Measurements from ENCODE around the gene HDAC4. TPM values are rescaled to one million over a fixed set of nuclear protein-coding genes. Genes with fewer than 3 reads are reported as not detected.

The HDAC4 gene
- total and polyA plus RNA-seq, 10 of the 15 experiments (the other 5 are each of a cell fraction or from before 2014, with no cell fraction given): 0.22 to 15.7 (median 4.8) TPM

GRCh38 chr2:239184968-239185903 lies 215.6 kb downstream of the HDAC4 start:
- WGBS (ENCODE audit: insufficient coverage, insufficient replicate concordance, low lambda C conversion rate, missing lambda C conversion rate): 45% methylated on average over 14 of the region's 14 CpGs
- CTCF ChIA-PET: no interaction called here
- TF ChIP-seq RAD51 (IDR thresholded peaks at IDR 0.05) (no peak), HDAC2 (IDR thresholded peaks at IDR 0.05) (no peak), CTCF (IDR thresholded peaks at IDR 0.05 in 2 of 3, conservative IDR thresholded peaks at IDR 0.05 in 1 of 3; ENCODE audit: control insufficient read depth in 2 of 3, extremely low read depth in 1 of 3, insufficient read depth in 1 of 3, low read depth in 3 of 3, low read length in 3 of 3) (no peak), FOXK2 (IDR thresholded peaks at IDR 0.05) (no peak), CBFB (IDR thresholded peaks at IDR 0.05; ENCODE audit: low read depth) (no peak), GATAD2B (conservative IDR thresholded peaks at IDR 0.05; ENCODE audit: low read depth) (no peak), BCL3 (IDR thresholded peaks at IDR 0.05; ENCODE audit: borderline replicate concordance, insufficient read depth, low read depth, low read length, poor library complexity, severe bottlenecking) (no peak), BRCA1 (IDR thresholded peaks at IDR 0.05; ENCODE audit: low read depth, low read length) (no peak), USF2 (IDR thresholded peaks at IDR 0.05; ENCODE audit: borderline replicate concordance, low read depth, low read length) (no peak), SMARCA5 (IDR thresholded peaks at IDR 0.05) (no peak), NBN (IDR thresholded peaks at IDR 0.05) (no peak), CEBPZ (IDR thresholded peaks at IDR 0.05; ENCODE audit: low read depth, low read length) (no peak), MTA2 (IDR thresholded peaks at IDR 0.05; ENCODE audit: low read depth) (no peak)

More at GRCh38 chr2:239184968-239185903, 215.6 kb downstream of the HDAC4 start:
- H4K20me1 ChIP-seq (ENCODE audit: control insufficient read depth, insufficient read depth): no peaks in the 10 kb centered on the region
- FAIRE-seq (no peak), ATAC-seq (no peak), DNase-seq (ENCODE audit: low read depth, low spot score) (no peak)
- no peaks in the 10 kb centered on the region for H3K27me3 ChIP-seq (replicated peaks in 1 of 2; ENCODE audit: control insufficient read depth in 2 of 2, insufficient read depth in 2 of 2, low read length in 1 of 2)
- H3K36me3 ChIP-seq (ENCODE audit: control insufficient read depth in 2 of 2, insufficient read depth in 2 of 2, low read length in 1 of 2): peaks cover 0 to 4% of the 10 kb centered on the region in 2 experiments; a peak in 2 of 4 replicates
- no peak overlapping the region for H3K27ac ChIP-seq (ENCODE audit: control insufficient read depth, insufficient read depth)
- BruUV-seq (replicated peaks): no TSS peak
- peaks cover 6% of the 10 kb centered on the region; the same call in 2 of the 3 replicates for H3K9me3 ChIP-seq (replicated peaks; ENCODE audit: control insufficient read depth, insufficient read depth, low read length)
- in situ Hi-C loops (cut with MboI) (no loop called here), intact Hi-C loops (cut with micrococcal nuclease; ENCODE audit: unreplicated experiment) (no loop called here)
- H3K9ac ChIP-seq (ENCODE audit: control insufficient read depth, insufficient read depth, low read length): no peak overlapping the region
- no peak overlapping the region for H3K4me2 ChIP-seq (ENCODE audit: control insufficient read depth, insufficient read depth)
- H3K4me3 ChIP-seq: no peak overlapping the region
- ChIA-PET RAD21 (ENCODE audit: unreplicated experiment) (no interaction called here), POLR2A (no interaction called here), SMC1A (ENCODE audit: uncharacterized antibody, unreplicated experiment) (no interaction called here)
- no peak overlapping the region for H2AFZ ChIP-seq (ENCODE audit: control insufficient read depth, low read depth, low read length)
- H3K79me2 ChIP-seq (ENCODE audit: control insufficient read depth, insufficient read depth, low read length): no peaks in the 10 kb centered on the region
- no peaks in the 10 kb centered on the region for H3K4me1 ChIP-seq (ENCODE audit: control insufficient read depth, insufficient read depth, low read length)

Data from GM12878 (cell line).